NOMO-1 treated with DMSO at 0.1 percent for 48 hours (cell line): ENCODE measurements around the gene PARP3.

Experiments
- DNase-seq: peaks from one replicate; lab custom pipeline; 2025; ENCODE audit not compliant: unreplicated experiment; lab: John Stamatoyannopoulos, UW

PARP3 gene

GRCh38 chr3:51947215-51947900 is 5.2 kb downstream of the PARP3 start:
- DNase-seq, result no peak

GRCh38 chr3:51948016-51948580 is 5.9 kb downstream of the PARP3 start:
- DNase-seq, result no peak

GRCh38 chr3:51949121-51949520 is 7.0 kb downstream of the PARP3 start:
- DNase-seq, result no peak

GRCh38 chr3:51950899-51951298 is 8.7 kb downstream of the PARP3 start:
- DNase-seq, result no peak

GRCh38 chr3:51953445-51953844 is 11.3 kb downstream of the PARP3 start:
- DNase-seq, result peak; percentile 82

GRCh38 chr3:51954105-51954504 is 11.9 kb downstream of the PARP3 start:
- DNase-seq, result peak; percentile 63

- DNase-seq, result no peak
Observed at GRCh38 chr3:51954713-51955112, 12.6 kb downstream of the PARP3 start.

- no peak for DNase-seq
Observed at GRCh38 chr3:51955175-51955892, 13.2 kb downstream of the PARP3 start, which contains the start of gene GPR62. Gene GPR62, plus strand, starts transcription at chr3:51955381. Its CDS starts 272 bp downstream, at chr3:51955653.

GRCh38 chr3:51955893-51956770 is 14.0 kb downstream of the PARP3 start:
- no peak for DNase-seq

GRCh38 chr3:51957520-51958205 is 15.5 kb downstream of the PARP3 start:
- DNase-seq, result no peak

- DNase-seq, result no peak
Observed at GRCh38 chr3:51958603-51959521, 16.7 kb downstream of the PARP3 start.

GRCh38 chr3:51959651-51960050 is 17.5 kb downstream of the PARP3 start:
- no peak for DNase-seq

- DNase-seq, result no peak
Observed at GRCh38 chr3:51960386-51960785, 18.2 kb downstream of the PARP3 start.

- no peak for DNase-seq
Observed at GRCh38 chr3:51961011-51961410, 18.8 kb downstream of the PARP3 start.

- DNase-seq, result no peak
Observed at GRCh38 chr3:51961602-51962569, 19.7 kb downstream of the PARP3 start.

GRCh38 chr3:51962854-51963530 is 20.8 kb downstream of the PARP3 start:
- DNase-seq, result no peak

- DNase-seq, result no peak
Observed at GRCh38 chr3:51963951-51964451, 21.8 kb downstream of the PARP3 start.

- no peak for DNase-seq
Observed at GRCh38 chr3:51964521-51964920, 22.4 kb downstream of the PARP3 start.
